ENCODE results near the gene AUTS2.

DNA sequence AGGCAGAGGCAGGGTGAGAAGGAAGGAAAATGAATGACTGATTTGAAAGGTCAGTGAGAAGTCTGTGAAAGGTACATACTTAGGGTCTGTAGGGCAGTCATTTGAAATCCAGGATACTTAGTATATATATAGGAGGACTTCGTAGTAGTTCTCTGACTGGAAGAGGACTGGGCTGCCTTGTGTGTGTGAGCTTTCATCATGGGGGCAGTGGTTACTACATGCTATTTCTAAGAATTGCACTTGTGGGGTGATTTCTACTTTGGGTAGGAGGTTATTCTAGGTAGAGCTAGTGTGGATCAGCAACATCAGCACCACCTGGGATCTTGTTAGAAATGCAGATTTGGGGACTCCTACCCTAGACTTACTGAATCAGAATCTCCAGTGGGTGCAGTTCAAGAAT is 104.1 kb downstream of the AUTS2 start:
- TF ChIP-seq ZNF274 (IDR thresholded peaks at IDR 0.05; ENCODE audit: borderline replicate concordance, extremely low read depth, low read length) (no peak), EZH2 (IDR thresholded peaks at IDR 0.05; ENCODE audit: low read depth, low read length, severe bottlenecking) (no peak), RAD21 (IDR thresholded peaks at IDR 0.05 in 1 of 2, conservative IDR thresholded peaks at IDR 0.05 in 1 of 2; ENCODE audit: low read depth in 2 of 2, low read length in 2 of 2) (no peak), EP300 (IDR thresholded peaks at IDR 0.05; ENCODE audit: borderline replicate concordance in 1 of 2, low read depth in 2 of 2, low read length in 2 of 2) (no peak), POLR2A (IDR thresholded peaks at IDR 0.05; ENCODE audit: control extremely low read depth in 1 of 2, low read depth in 2 of 2, low read length in 2 of 2) (no peak)
- TF ChIP-seq, protein P1, sequence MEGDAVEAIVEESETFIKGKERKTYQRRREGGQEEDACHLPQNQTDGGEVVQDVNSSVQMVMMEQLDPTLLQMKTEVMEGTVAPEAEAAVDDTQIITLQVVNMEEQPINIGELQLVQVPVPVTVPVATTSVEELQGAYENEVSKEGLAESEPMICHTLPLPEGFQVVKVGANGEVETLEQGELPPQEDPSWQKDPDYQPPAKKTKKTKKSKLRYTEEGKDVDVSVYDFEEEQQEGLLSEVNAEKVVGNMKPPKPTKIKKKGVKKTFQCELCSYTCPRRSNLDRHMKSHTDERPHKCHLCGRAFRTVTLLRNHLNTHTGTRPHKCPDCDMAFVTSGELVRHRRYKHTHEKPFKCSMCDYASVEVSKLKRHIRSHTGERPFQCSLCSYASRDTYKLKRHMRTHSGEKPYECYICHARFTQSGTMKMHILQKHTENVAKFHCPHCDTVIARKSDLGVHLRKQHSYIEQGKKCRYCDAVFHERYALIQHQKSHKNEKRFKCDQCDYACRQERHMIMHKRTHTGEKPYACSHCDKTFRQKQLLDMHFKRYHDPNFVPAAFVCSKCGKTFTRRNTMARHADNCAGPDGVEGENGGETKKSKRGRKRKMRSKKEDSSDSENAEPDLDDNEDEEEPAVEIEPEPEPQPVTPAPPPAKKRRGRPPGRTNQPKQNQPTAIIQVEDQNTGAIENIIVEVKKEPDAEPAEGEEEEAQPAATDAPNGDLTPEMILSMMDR (IDR thresholded peaks at IDR 0.05; ENCODE audit: control extremely low read depth in 1 of 3, insufficient read depth in 1 of 3, low read depth in 1 of 3, low read length in 3 of 3): no peak
